PC-3 (cell line): Measurements from ENCODE around the gene DMAC2L.

ENCODE experiments used
- EZH2 ChIP-seq: fragments of 300-600 bp; sonication (generic); IDR thresholded peaks from one replicate; pipeline ENCODE4 v1.6.1; 2017; ENCODE audit warnings: antibody characterized with exemption, mild to moderate bottlenecking, low read length; ENCODE audit not compliant: unreplicated experiment
- TF ChIP-seq, protein P1 (sequence below): fragments of 300-600 bp; sonication (generic); conservative IDR thresholded peaks from 2 replicates; pipeline ENCODE4 v1.5.1; 2017; ENCODE audit warnings: antibody characterized with exemption, low read depth, mild to moderate bottlenecking, low read length

GRCh38 chr14:50319293-50319692, 7.2 kb downstream of the DMAC2L start:
- TF ChIP-seq, protein P1, sequence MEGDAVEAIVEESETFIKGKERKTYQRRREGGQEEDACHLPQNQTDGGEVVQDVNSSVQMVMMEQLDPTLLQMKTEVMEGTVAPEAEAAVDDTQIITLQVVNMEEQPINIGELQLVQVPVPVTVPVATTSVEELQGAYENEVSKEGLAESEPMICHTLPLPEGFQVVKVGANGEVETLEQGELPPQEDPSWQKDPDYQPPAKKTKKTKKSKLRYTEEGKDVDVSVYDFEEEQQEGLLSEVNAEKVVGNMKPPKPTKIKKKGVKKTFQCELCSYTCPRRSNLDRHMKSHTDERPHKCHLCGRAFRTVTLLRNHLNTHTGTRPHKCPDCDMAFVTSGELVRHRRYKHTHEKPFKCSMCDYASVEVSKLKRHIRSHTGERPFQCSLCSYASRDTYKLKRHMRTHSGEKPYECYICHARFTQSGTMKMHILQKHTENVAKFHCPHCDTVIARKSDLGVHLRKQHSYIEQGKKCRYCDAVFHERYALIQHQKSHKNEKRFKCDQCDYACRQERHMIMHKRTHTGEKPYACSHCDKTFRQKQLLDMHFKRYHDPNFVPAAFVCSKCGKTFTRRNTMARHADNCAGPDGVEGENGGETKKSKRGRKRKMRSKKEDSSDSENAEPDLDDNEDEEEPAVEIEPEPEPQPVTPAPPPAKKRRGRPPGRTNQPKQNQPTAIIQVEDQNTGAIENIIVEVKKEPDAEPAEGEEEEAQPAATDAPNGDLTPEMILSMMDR, result no peak
- no peak for TF ChIP-seq EZH2
